Liver (tissue), 3 donors: ENCODE results near the gene RUSC2.

ENCODE experiments used
- CTCF ChIP-seq: fragments of 150-350 bp; IDR thresholded peaks from 2 replicates; pipeline ENCODE4 v1.5.1; 2017; ENCODE audit warnings: improper control_type of control experiment, low read depth, low read length; ENCODE audit not compliant: missing input control
- RAD21 ChIP-seq, 2 donors: IDR thresholded peaks; 2 replicates each; pipeline ENCODE4 v1.6.1; 2016; ENCODE audit warnings: antibody characterized with exemption in 2 of 2, mild to moderate bottlenecking in 2 of 2
- YY1 ChIP-seq: IDR thresholded peaks from 2 replicates; pipeline ENCODE4 v1.6.1; 2016; ENCODE audit warnings: antibody characterized with exemption, mild to moderate bottlenecking
- donor health status: healthy.
- donor health status: healthy.

GRCh38 chr9:35517552-35518224, 27.8 kb downstream of the RUSC2 start:
- TF ChIP-seq CTCF (no peak), YY1 (no peak), RAD21 (IDR thresholded peaks at IDR 0.05) (no peak)
